K562 (cell line): ENCODE measurements around the gene GBX1. TPM values are rescaled to one million over a fixed set of nuclear protein-coding genes. Genes with fewer than 3 reads are reported as not detected.

Experiments
- ATAC-seq: fragments of 200-7000 bp; cut with Tn5 transposase; 3 replicates; pipeline ENCODE4 v1.9.1; 2020; ENCODE audit warnings: moderate library complexity
- BruUV-seq: library from RNA; stranded (reverse); fragments of 400-500 nt; replicated peaks from 2 replicates; lab custom pipeline; 2021; lab: Mats Ljungman, UMichigan
- CTCF ChIA-PET: fragments of 300-600 bp; formaldehyde crosslinking; extraction: SDS; loops from one replicate; lab custom pipeline; 2021; ENCODE audit warnings: low intra/inter-chr PET ratio; lab: Yijun Ruan, JAX
- POLR2A ChIA-PET: fragments of 300-600, 350-650 bp; sonication (Branson Sonifier 250); formaldehyde crosslinking; extraction: SDS; loops from one replicate; lab custom pipeline; 2021; ENCODE audit warnings: antibody characterized with exemption, inconsistent platforms; lab: Yijun Ruan, JAX
- DNase-seq, 4 experiments: peaks; one replicate each; pipeline versions ENCODE4 v3.0.0 to v3.0.0-alpha.2; 2011 to 2018; ENCODE audit warnings: low spot score in 3 of 4, mixed read lengths in 3 of 4; ENCODE audit errors: extremely low read depth in 1 of 4
- FAIRE-seq: peaks from 2 replicates; lab custom pipeline; 2011; peaks lifted over from hg19 to GRCh38; lab: Jason Lieb, UNC
- H2AFZ ChIP-seq: 2 replicates; pipeline ENCODE4 v1.6.0; 2011; ENCODE audit warnings: low read depth, low read length, control low read depth, inconsistent platforms
- H3K27ac ChIP-seq: fragments of 200-600 bp; 3 replicates; pipeline ENCODE4 v1.8.0; 2011; ENCODE audit warnings: low read depth, mild to moderate bottlenecking, control low read depth, inconsistent platforms, low read length, moderate library complexity, mixed read lengths; ENCODE audit errors: extremely low read depth
- H3K27me3 ChIP-seq, 2 experiments: fragments of 300-600 bp in 1 of 2; 2 replicates in 1 of 2; 3 replicates in 1 of 2; pipeline versions ENCODE4 v1.6.0 to v1.8.0; 2011; ENCODE audit warnings: inconsistent platforms in 2 of 2, low read length in 2 of 2, mild to moderate bottlenecking in 1 of 2, mixed read lengths in 1 of 2, moderate library complexity in 1 of 2; ENCODE audit not compliant: control insufficient read depth in 2 of 2, insufficient read depth in 2 of 2
- H3K36me3 ChIP-seq: fragments of 300-600 bp; 3 replicates; pipeline ENCODE4 v1.8.0; 2011; ENCODE audit warnings: mild to moderate bottlenecking, low read length, inconsistent platforms; ENCODE audit not compliant: control insufficient read depth, insufficient read depth
- H3K4me1 ChIP-seq, 2 experiments: fragments of 200-600 bp in 1 of 2; replicated peaks in 1 of 2; 2 replicates in 1 of 2; 3 replicates in 1 of 2; pipeline versions ENCODE4 v1.5.1 to v1.8.0; 2011; ENCODE audit warnings: inconsistent platforms in 2 of 2, low read length in 2 of 2, mild to moderate bottlenecking in 1 of 2, mixed read lengths in 1 of 2, moderate library complexity in 1 of 2; ENCODE audit not compliant: control insufficient read depth in 2 of 2, insufficient read depth in 2 of 2
- H3K4me2 ChIP-seq: 2 replicates; pipeline ENCODE4 v1.6.1; 2011; ENCODE audit warnings: low read length, control low read depth, inconsistent platforms, mixed read lengths; ENCODE audit not compliant: insufficient read depth
- H3K4me3 ChIP-seq: fragments of 200-600 bp; sonication (generic), shearing (Covaris generic); 2 replicates; pipeline ENCODE4 v1.5.1; 2016; ENCODE audit warnings: control low read depth, inconsistent platforms
- H3K79me2 ChIP-seq: fragments of 200-600 bp; 3 replicates; pipeline ENCODE4 v1.8.0; 2011; ENCODE audit warnings: low read length, inconsistent platforms; ENCODE audit not compliant: control insufficient read depth, insufficient read depth
- H3K9ac ChIP-seq, 2 experiments: 2 replicates each; pipeline versions ENCODE4 v1.6.0 to v1.6.1; 2011; ENCODE audit warnings: low read depth in 2 of 2, low read length in 2 of 2, control low read depth in 1 of 2, inconsistent platforms in 1 of 2, mild to moderate bottlenecking in 1 of 2, mixed read lengths in 1 of 2; ENCODE audit not compliant: insufficient read depth in 1 of 2
- H3K9me1 ChIP-seq: one replicate; pipeline ENCODE4 v1.6.0; 2011; ENCODE audit warnings: inconsistent platforms, mild to moderate bottlenecking, low read length, moderate library complexity; ENCODE audit not compliant: control insufficient read depth, insufficient read depth
- H3K9me3 ChIP-seq: replicated peaks from 2 replicates; pipeline ENCODE4 v1.5.1; 2011; ENCODE audit warnings: low read depth, low read length, inconsistent platforms; ENCODE audit not compliant: control insufficient read depth, insufficient read depth
- H4K20me1 ChIP-seq: replicated peaks from 2 replicates; pipeline ENCODE4 v1.6.1; 2011; ENCODE audit warnings: low read length, inconsistent platforms, mixed read lengths; ENCODE audit not compliant: control insufficient read depth, insufficient read depth
- FOSL1 ChIP-seq: fragments of 200-800 bp; sonication (Bioruptor generic); conservative IDR thresholded peaks from 2 replicates; pipeline ENCODE4 v1.6.1; 2016; ENCODE audit warnings: missing genetic modification characterization, missing compliant biosample characterization
- HIVEP1 ChIP-seq: fragments of 250-450 bp; sonication (Bioruptor Pico); IDR thresholded peaks from 2 replicates; pipeline ENCODE4 v1.4.0; 2020; ENCODE audit warnings: mild to moderate bottlenecking
- KLF6 ChIP-seq: fragments of 250-450 bp; sonication (Bioruptor Pico); IDR thresholded peaks from 2 replicates; pipeline ENCODE4 v1.4.0; 2020; ENCODE audit warnings: mild to moderate bottlenecking, moderate library complexity, borderline replicate concordance
- MECOM ChIP-seq: fragments of 250-450 bp; sonication (Bioruptor Pico); IDR thresholded peaks from 2 replicates; pipeline ENCODE4 v1.8.0; 2022; ENCODE audit warnings: inconsistent platforms
- PCBP2 ChIP-seq: fragments of 200-400 bp; formaldehyde crosslinking; IDR thresholded peaks from 2 replicates; pipeline ENCODE4 v1.6.1; 2018; ENCODE audit warnings: low read length, low read depth, mild to moderate bottlenecking, moderate library complexity; ENCODE audit not compliant: poor library complexity, severe bottlenecking
- PML ChIP-seq: IDR thresholded peaks from 2 replicates; pipeline ENCODE4 v1.6.1; 2012; ENCODE audit warnings: low read length, inconsistent platforms
- POLR2A ChIP-seq: fragments of 450-650 bp; conservative IDR thresholded peaks from 2 replicates; pipeline ENCODE4 v1.6.1; 2016
- POLR2G ChIP-seq: fragments of 200-400 bp; formaldehyde crosslinking; IDR thresholded peaks from 2 replicates; pipeline ENCODE4 v1.6.1; 2017; ENCODE audit warnings: low read depth, mild to moderate bottlenecking, antibody characterized with exemption, low read length, moderate library complexity
- POLR3G ChIP-seq: IDR thresholded peaks from 2 replicates; pipeline ENCODE4 v1.6.1; 2011; ENCODE audit not compliant: insufficient read length, insufficient replicate concordance; ENCODE audit errors: extremely low read depth
- RBM15 ChIP-seq: fragments of 200-400 bp; formaldehyde crosslinking; IDR thresholded peaks from 2 replicates; pipeline ENCODE4 v1.6.1; 2018; ENCODE audit warnings: mild to moderate bottlenecking, low read length, moderate library complexity; ENCODE audit not compliant: insufficient read depth
- RBM22 ChIP-seq: fragments of 200-400 bp; formaldehyde crosslinking; IDR thresholded peaks from 2 replicates; pipeline ENCODE4 v1.6.1; 2018; ENCODE audit warnings: low read length, low read depth; ENCODE audit not compliant: poor library complexity, severe bottlenecking
- ZBTB43 ChIP-seq: sonication (generic); formaldehyde crosslinking; IDR thresholded peaks from 2 replicates; pipeline ENCODE4 v1.8.0; 2023; ENCODE audit warnings: mild to moderate bottlenecking, missing genetic modification reagents
- ZNF224 ChIP-seq: sonication (generic); formaldehyde crosslinking; IDR thresholded peaks from 2 replicates; pipeline ENCODE4 v1.8.0; 2022; ENCODE audit warnings: mild to moderate bottlenecking, missing genetic modification reagents
- ZNF354B ChIP-seq: fragments of 250-450 bp; sonication (Bioruptor Pico); IDR thresholded peaks from 2 replicates; pipeline ENCODE4 v1.4.0; 2020
- ZNF766 ChIP-seq: fragments of 200-800 bp; sonication (Bioruptor generic); conservative IDR thresholded peaks from 2 replicates; pipeline ENCODE4 v1.6.1; 2016; ENCODE audit warnings: missing genetic modification characterization, missing compliant biosample characterization
- ZNF77 ChIP-seq: fragments of 250-450 bp; sonication (Bioruptor Pico); IDR thresholded peaks from 2 replicates; pipeline ENCODE4 v1.5.0; 2020
- WGBS: fragments of 100-300 bp; shearing (Covaris generic); methylation state at CpG from one replicate; pipeline ENCODE4 v1.1.6; 2016; ENCODE audit warnings: low coverage, mixed read lengths; ENCODE audit not compliant: insufficient coverage; ENCODE audit errors: missing lambda C conversion rate; 5-methylcytosine and 5-hydroxymethylcytosine counted together
- in situ Hi-C: fragments of 300-500 bp; cut with MboI; formaldehyde crosslinking; loops from 4 replicates; pipeline ENCODE4 v1.15.0; 2018; ENCODE audit warnings: inconsistent platforms, mixed read lengths
- intact Hi-C: fragments of 100-400 bp; cut with micrococcal nuclease; formaldehyde crosslinking; loops from 2 replicates; pipeline ENCODE4 v1.14.2; 2022
- polyA plus RNA-seq, 8 experiments: library from polyadenylated mRNA; depleted of rRNA in 4 of 8; stranded (reverse) in 5 of 8; unstranded in 3 of 8; fragments of >200 nt; fragmentation: Nextera tagmentation in 2 of 8; fragmentation: Illumina TruSeq in 1 of 8; extraction: Ambion mirVana in 2 of 8; extraction: Trizol in 1 of 8; gene quantifications; 2 replicates each; pipeline versions ENCODE4 v1.2.1 to v1.2.3, GENCODE V29; 2011 to 2014; ENCODE audit warnings: inconsistent platforms in 1 of 8, missing spikeins in 1 of 8
- total RNA-seq, 7 experiments: library from RNA; depleted of rRNA in 6 of 7; stranded (reverse); fragments of >200 nt in 6 of 7; fragmentation: Illumina TruSeq in 2 of 7; extraction: Trizol in 2 of 7; gene quantifications; 2 replicates each; pipeline versions ENCODE4 v1.2.1 to v1.2.3, GENCODE V29; 2011 to 2021; ENCODE audit warnings: low replicate concordance in 1 of 7

GBX1 gene
- total and polyA plus RNA-seq, 9 of the 15 experiments (the other 6 are each of a cell fraction or from before 2014, with no cell fraction given) = not detected

GRCh38 chr7:151138153-151138851, 29.2 kb downstream of the GBX1 start:
- 89% methylated on average over 30 of the region's 30 CpGs for WGBS
- Histone ChIP-seq H3K4me1 (peaks cover 0 to 33% of the 10 kb centered on the region in 2 experiments; a peak in 2 of 5 replicates), H3K9me3 (no peaks in the 10 kb centered on the region), H3K9me1 (peaks cover 5% of the 10 kb centered on the region), H2AFZ (no peak overlapping the region), H3K4me2 (no peak overlapping the region), H3K4me3 (no peak overlapping the region), H3K36me3 (peaks cover 95% of the 10 kb centered on the region), H3K27ac (no peak overlapping the region), H3K27me3 (no peaks in the 10 kb centered on the region), H3K79me2 (no peaks in the 10 kb centered on the region), H4K20me1 (no peaks in the 10 kb centered on the region; the same call in 1 of the 2 replicates), H3K9ac (no peak overlapping the region)
- FAIRE-seq = no peak
- ATAC-seq = peak; percentile 10
- CTCF ChIA-PET = interaction anchor here (0.7 kb wide), 1 partner anchor 24 kb away, joined by 3 read pairs; no protein-coding TSS in a partner anchor
- no peak for DNase-seq
- POLR2A ChIA-PET = interaction anchor here (0.7 to 2.3 kb wide), 3 partner anchors 10 to 56 kb away, joined by 3 to 11 read pairs (median 7); no protein-coding TSS in a partner anchor
- no peak for TF ChIP-seq KLF6 (CRISPR knock-in tag)
- TF ChIP-seq RBM22 = peak; percentile 60
- TF ChIP-seq POLR2G = peak; percentile 66
- TF ChIP-seq POLR2A = 0 out of 2 replicates have a peak, but pooled peaks have one; percentile 15
- intact Hi-C loops (no loop called here), in situ Hi-C loops (no loop called here)
- no TSS peak for BruUV-seq

- no peaks in the 10 kb centered on the region; the same call in 1 of the 2 replicates for H4K20me1 ChIP-seq
- H3K27ac ChIP-seq = no peak overlapping the region
- peaks cover 94% of the 10 kb centered on the region for H3K36me3 ChIP-seq
- WGBS = 89% methylated on average over 11 of the region's 11 CpGs
- DNase-seq (no peak), ATAC-seq (no peak), FAIRE-seq (no peak)
- BruUV-seq = no TSS peak
- in situ Hi-C loops (no loop called here), intact Hi-C loops (no loop called here)
- no peak overlapping the region for H2AFZ ChIP-seq
- peak overlapping the region in 1 of 2 experiments; percentile 6; a peak in 1 of 4 replicates for H3K9ac ChIP-seq
- H3K4me3 ChIP-seq = no peak overlapping the region
- H3K9me3 ChIP-seq = no peaks in the 10 kb centered on the region
- H3K27me3 ChIP-seq = no peaks in the 10 kb centered on the region
- H3K4me1 ChIP-seq = peaks cover 0 to 31% of the 10 kb centered on the region in 2 experiments; a peak in 2 of 5 replicates
- ChIA-PET POLR2A (interaction anchor here (0.6 to 2.3 kb wide), 2 partner anchors 8 to 10 kb away, joined by 3 to 11 read pairs; no protein-coding TSS in a partner anchor), CTCF (no interaction called here)
- H3K79me2 ChIP-seq = no peaks in the 10 kb centered on the region
- H3K9me1 ChIP-seq = no peaks in the 10 kb centered on the region
- no peak overlapping the region for H3K4me2 ChIP-seq
- TF ChIP-seq POLR3G (no peak), PCBP2 (no peak), ZBTB43 (no peak), ZNF354B (CRISPR knock-in tag) (no peak), RBM15 (no peak), MECOM (CRISPR knock-in tag) (no peak), ZNF766 (CRISPR knock-in tag) (no peak), ZNF77 (CRISPR knock-in tag) (no peak), PML (no peak), HIVEP1 (no peak), FOSL1 (tag) (no peak), ZNF224 (CRISPR knock-in tag) (no peak)
Observed at GRCh38 chr7:151137791-151138152, 29.7 kb downstream of the GBX1 start.
